GM12873 (cell line): ENCODE results near the gene PER3.

ENCODE experiments used
- TF ChIP-seq, protein P1 (sequence below): IDR thresholded peaks from 2 replicates; pipeline ENCODE4 v1.5.1; 2012; ENCODE audit warnings: low read depth, mild to moderate bottlenecking, moderate library complexity, low read length, control low read depth; ENCODE audit not compliant: insufficient read depth; ENCODE audit errors: missing control alignments

The PER3 gene

DNA sequence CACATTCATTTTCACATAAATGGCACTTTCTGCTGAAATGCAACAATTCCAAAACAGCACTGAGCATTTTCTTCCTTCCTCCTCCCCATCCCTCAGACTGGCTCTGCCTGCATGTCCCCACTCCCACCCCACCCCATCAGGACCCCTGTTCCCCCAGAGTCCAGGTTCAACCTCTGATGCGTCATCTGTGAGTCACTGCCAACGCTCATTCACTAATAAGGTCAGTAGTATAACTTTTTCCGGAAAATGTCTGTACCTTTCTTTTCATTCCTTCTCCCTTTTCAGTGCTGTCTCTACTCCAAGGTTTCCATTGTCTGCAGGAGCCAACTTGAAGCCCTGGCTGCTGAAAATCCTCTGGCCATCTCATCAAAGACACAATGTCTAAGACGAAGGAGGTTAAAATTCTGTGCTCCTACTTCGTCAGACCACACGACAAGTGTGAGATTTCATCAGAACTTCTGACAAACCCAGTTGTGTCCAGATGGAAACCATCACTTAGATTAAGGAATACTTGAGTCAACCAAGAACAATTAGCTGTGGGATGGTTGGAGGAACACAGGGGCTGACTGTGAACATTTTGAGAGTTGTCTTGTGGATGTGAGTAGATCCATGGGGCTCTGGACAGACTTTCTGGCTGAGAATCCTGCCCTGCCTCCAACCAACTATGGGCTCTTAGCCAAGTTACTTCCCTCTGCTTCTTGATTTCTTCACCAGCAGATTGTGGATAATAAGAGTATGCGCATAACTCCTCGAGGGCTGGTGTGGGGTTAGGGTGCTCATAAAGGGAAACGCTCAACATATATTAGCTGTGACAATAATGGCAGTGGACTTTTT, 104.4 kb downstream of the PER3 start:
- TF ChIP-seq, protein P1, sequence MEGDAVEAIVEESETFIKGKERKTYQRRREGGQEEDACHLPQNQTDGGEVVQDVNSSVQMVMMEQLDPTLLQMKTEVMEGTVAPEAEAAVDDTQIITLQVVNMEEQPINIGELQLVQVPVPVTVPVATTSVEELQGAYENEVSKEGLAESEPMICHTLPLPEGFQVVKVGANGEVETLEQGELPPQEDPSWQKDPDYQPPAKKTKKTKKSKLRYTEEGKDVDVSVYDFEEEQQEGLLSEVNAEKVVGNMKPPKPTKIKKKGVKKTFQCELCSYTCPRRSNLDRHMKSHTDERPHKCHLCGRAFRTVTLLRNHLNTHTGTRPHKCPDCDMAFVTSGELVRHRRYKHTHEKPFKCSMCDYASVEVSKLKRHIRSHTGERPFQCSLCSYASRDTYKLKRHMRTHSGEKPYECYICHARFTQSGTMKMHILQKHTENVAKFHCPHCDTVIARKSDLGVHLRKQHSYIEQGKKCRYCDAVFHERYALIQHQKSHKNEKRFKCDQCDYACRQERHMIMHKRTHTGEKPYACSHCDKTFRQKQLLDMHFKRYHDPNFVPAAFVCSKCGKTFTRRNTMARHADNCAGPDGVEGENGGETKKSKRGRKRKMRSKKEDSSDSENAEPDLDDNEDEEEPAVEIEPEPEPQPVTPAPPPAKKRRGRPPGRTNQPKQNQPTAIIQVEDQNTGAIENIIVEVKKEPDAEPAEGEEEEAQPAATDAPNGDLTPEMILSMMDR = no peak

DNA sequence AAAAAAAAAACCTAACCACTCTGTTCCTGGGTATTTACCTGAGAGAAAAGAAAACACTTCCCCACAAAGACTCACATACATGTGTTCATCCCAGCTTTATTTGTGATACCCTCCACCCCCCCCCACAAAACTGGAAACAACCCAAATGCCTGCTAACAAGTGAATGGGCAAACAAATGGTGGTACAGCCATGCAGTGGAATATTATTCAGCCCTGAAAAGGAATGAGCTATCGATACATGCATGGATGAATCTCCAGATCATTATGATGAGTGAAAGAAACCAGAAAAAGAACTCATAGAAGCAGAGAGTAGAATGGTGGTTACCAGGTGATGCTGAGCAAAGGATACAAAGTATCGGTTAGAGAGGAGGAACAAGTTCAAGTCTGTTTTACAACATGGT, 106.8 kb downstream of the PER3 start:
- TF ChIP-seq, protein P1 = no peak

DNA sequence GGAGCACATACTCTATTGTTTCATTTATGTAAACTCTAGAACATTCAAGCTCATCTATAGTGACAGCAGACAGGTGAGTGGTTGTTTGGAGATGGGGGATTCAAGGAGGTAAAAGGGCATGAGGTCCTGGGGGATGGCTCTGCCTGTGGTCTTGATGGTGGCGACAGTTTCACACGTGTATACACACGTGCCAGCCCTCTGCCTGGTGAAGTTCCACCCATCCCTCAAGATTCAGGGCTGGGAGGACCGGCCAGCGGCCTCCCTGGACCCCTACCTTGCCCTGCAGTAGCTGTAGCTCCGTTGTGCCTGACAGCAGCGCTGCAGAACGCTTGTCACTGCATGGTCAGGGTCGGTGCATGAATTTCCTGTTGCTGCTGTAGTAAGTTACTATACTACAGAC, 107.7 kb downstream of the PER3 start:
- TF ChIP-seq, protein P1 = no peak

DNA sequence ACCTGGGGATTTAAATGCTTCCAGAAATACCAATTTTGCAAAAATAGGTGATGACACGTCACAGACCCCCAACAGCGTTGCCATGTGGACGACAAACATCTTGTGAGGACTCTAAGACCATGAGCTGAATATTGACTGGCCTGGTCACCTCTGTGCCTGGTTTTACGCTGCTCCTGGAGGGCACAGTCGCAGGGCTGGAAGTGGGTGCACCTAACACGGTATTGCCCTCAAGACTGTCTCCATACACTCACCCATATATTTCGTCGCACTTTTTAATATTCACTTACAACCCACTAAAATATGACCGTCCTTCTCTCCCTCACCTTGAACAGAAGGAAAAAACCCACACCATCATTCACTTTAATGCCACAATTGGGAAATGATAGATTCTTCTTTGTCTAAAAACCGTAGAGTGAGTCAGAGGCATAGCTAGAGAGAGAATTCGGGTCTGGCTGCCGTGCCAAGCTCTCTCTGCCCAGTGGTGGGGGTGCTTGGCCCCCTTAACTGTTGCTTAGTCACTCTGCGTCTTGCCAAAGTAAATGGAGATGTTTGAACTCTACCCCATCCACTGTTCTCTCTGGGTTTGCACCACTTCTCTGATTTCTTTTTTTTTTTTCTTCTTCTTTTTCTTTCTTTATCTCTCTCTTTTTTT, 109.6 kb downstream of the PER3 start:
- TF ChIP-seq, protein P1 = no peak
